Eye (tissue), 1 donor: ENCODE data around the gene CD53.
"Not testable (repeated sequence)": the region's sequence is repeated elsewhere in the genome, so short reads cannot be mapped to it uniquely, and the experiment has no call there.

Experiments
- DNase-seq: peaks from one replicate; pipeline ENCODE4 v3.0.0-alpha.2; 2015

CD53 gene

GRCh38 chr1:110872745-110873720, at the start of gene CD53:
Gene CD53, plus strand, starts transcription at chr1:110873148. Its CDS starts 18,261 bp downstream, at chr1:110891409.
- no peak for DNase-seq

- DNase-seq = no peak
Observed at GRCh38 chr1:110824192-110824591, 48.8 kb upstream of the CD53 start.

- DNase-seq = peak; percentile 14
Observed at GRCh38 chr1:110829955-110830553, 42.9 kb upstream of the CD53 start.

- not testable (repeated sequence) for DNase-seq
Observed at GRCh38 chr1:110833779-110834178, 39.2 kb upstream of the CD53 start.

- no peak for DNase-seq
Observed at GRCh38 chr1:110846861-110847260, 26.1 kb upstream of the CD53 start.

GRCh38 chr1:110850145-110850544, 22.8 kb upstream of the CD53 start:
- no peak for DNase-seq

GRCh38 chr1:110850627-110851026, 22.3 kb upstream of the CD53 start:
- no peak for DNase-seq

- no peak for DNase-seq
Observed at GRCh38 chr1:110853135-110853534, 19.8 kb upstream of the CD53 start.

- DNase-seq = no peak
Observed at GRCh38 chr1:110856410-110856809, 16.5 kb upstream of the CD53 start.

- no peak for DNase-seq
Observed at GRCh38 chr1:110857964-110858948, 14.7 kb upstream of the CD53 start.

- DNase-seq = no peak
Observed at GRCh38 chr1:110859062-110859461, 13.9 kb upstream of the CD53 start.

- no peak for DNase-seq
Observed at GRCh38 chr1:110860174-110860573, 12.8 kb upstream of the CD53 start.

GRCh38 chr1:110860620-110861019, 12.3 kb upstream of the CD53 start:
- not testable (repeated sequence) for DNase-seq

GRCh38 chr1:110861942-110862341, 11.0 kb upstream of the CD53 start:
- DNase-seq = not testable (repeated sequence)

GRCh38 chr1:110864287-110864686, 8.7 kb upstream of the CD53 start:
- no peak for DNase-seq

- DNase-seq = no peak
Observed at GRCh38 chr1:110870721-110871388, 2.1 kb upstream of the CD53 start.

- no peak for DNase-seq
Observed at GRCh38 chr1:110872366-110872744, 593 bp upstream of the CD53 start.

- no peak for DNase-seq
Observed at GRCh38 chr1:110873856-110874255, 908 bp downstream of the CD53 start.

- DNase-seq = no peak
Observed at GRCh38 chr1:110874324-110875215, 1.6 kb downstream of the CD53 start.

- no peak for DNase-seq
Observed at GRCh38 chr1:110875216-110875731, 2.3 kb downstream of the CD53 start.

GRCh38 chr1:110876748-110877341, 3.9 kb downstream of the CD53 start:
- DNase-seq = no peak
